ENCODE data around the gene FAM107B. TPM values are rescaled to one million over a fixed set of nuclear protein-coding genes. Genes with fewer than 3 reads are reported as not detected.
"Not testable (repeated sequence)": the region's sequence is repeated elsewhere in the genome, so short reads cannot be mapped to it uniquely, and the experiment has no call there.

FAM107B gene
- total RNA-seq, 1 donor from 2014 or later, result 66.4 TPM

DNA sequence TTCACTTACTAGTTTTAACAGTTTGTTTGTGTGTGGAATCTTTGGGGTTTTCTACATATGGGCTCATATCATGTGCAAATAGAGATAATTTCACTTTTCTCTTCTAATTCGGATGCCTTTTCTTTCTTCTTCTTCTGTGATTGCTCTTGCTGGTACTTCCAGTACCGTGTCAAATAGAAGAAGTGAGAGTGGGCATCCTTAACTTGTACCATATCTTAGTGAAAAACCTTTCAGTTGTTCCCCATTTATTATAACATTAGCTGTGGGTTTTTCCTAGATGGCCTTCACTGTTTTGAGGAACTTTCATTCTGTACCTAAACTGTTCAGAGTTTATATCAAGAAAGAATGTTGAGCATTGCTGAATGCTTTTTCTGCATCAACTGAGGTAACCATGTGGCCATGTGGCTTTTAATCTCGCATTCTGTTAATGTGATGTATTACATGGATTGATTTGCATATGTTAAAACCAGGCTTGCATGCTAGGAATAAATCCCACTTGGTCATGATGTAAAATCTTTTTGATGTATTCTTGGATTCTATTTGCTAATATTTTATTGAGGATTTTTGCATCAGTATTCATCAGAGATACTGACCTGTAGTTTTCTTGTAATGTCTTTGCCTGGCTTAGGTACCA lies 78.7 kb downstream of the FAM107B start:
- no peak for DNase-seq (ENCODE audit: low read depth in 2 of 2)

DNA sequence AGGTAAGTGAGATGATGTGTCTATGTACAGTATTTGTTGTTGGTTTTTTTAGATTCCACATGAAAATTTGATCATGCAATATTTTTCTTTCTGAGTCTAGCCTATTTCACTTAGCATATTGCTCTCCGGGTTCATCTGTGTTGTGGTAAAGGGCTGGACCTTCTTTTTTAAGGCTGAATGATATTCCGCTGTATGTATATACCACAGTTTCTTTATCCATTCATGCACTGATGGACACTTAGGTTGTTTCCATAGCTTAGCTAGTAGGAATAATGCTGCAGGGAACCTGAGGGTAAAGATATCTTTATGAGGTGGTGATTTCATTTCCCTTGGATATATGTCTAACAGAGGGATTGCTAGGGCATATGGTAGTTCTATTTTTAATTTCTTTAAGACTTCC lies 80.8 kb downstream of the FAM107B start:
- DNase-seq (ENCODE audit: low read depth in 2 of 2), result no peak

DNA sequence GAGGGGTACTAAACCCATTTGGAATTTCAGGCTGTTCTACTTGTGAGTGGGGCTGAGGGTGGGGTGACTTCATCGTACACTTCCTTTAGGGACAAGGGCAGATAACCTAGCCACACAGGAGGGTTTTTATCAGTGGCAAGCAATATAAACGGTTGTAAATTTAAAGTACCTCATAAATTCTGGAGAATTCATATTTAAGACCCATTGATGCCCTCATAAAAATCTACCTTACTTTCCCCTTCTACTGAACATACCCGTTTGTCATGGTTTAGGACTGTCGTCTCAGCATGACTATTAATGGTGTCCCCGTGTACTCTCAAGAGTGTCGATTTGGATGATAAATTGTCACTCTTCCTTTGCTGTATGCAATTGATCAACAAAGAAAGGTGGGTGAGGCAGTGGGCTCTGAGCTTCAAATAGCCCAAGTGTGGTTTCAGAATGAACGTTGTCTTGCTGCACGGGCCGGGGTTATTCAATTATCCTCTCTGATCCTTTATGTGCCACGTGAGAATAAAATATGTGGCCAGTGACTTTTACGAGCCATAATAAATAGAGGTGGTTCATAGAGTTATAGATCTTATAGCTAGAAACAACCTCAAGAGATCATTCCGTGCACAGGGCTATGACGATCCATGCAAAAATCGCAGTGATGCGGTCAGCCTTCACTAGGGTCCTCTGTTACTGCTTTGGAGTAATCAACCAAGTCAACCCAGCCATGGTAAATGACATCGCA lies 82.2 kb downstream of the FAM107B start:
- DNase-seq (ENCODE audit: low read depth in 2 of 2), result no peak

DNA sequence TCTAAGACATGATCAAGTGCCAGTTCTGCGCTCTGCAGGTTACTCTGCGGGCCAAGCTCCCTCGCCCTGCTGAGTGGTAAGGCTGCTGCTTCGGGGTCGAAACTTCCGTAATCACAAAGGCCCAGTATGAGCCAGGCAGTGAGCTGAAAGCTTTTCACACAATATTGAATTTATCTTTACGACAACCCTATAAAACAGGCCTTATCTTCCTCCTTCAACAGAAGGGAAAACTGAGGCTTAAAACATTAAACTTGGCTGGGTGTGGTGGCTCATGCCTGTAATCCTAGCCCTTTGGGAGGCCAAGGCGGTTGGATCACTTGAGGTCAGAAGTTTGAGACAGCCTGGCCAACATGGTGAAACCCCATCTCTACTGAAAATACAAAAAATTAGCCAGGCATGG lies 83.3 kb downstream of the FAM107B start:
- DNase-seq (ENCODE audit: low read depth in 2 of 2), result no peak

DNA sequence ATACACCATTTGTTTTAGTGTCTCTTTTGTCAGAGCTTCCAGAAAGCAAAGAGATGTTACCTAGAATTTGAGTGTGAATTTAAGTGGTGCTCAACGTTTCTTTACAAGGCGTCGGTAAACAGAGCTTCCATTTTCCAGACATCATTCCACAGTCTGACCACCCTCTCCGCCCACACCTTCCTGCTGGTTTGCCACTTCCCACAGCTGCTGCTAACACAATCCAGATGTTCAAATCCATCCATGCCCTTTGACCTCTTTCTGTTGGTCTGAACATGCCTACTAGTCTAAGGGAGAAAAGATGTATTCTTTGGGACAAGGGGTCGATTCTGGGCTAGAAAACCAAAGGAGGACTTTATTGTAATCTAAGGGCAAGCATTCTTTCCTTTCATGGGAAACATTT lies 86.1 kb downstream of the FAM107B start:
- no peak for DNase-seq (ENCODE audit: low read depth in 2 of 2)

DNA sequence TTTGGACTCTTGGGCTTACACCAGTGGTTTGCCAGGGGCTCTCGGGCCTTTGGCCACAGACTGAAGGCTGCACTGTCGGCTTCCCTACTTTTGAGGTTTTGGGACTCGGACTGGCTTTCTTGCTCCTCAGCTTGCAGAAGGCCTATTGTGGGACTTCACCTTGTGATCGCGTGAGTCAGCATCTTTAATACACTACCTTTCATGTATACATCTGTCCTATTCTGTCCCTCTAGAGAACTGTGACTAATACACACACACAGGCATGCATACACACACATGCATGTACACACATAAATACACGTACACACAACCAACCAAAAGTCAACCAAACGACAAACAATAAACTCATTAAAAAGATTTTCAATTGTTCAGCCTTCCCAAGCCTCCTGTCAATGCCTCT lies 86.5 kb downstream of the FAM107B start:
- DNase-seq (ENCODE audit: low read depth in 2 of 2), result not testable (repeated sequence)

DNA sequence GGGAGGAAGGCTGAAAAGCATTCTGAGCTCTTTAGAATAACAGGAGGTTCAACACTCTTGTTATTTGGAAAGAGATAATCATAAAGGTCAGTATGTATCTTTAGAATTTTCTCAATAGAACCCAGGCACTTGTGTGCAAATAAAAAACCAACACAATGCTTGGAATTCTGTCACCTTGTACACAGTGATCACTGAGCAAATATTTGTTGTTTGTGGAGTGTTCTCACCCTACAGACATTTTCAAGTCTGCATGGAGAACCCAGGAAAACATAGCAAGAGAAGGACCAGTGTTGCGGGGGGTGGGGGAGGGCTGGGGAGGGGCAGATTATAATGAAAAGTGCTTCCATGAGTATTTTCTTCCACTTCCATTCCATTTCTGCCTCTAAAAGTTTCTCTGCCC lies 87.4 kb downstream of the FAM107B start:
- no peak for DNase-seq (ENCODE audit: low read depth in 2 of 2)

DNA sequence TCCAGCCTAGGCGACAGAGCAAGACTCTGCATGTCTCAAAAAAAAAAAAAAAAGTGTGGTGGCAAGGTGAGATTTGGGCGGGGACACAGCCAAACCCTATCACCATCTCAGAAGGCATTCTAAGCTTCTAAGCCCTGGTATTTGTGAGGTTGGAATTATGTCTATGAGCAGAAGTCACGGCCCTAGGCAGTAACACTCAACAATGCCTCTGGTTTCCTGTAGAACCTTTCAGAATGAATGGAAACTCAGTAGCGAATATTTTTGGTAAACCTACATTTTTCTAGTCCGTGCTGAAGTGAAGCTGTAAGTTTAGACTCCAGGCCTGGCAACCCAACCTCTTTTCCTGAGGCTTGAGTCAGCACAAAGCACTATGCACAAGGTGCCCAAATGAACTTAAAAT lies 88.3 kb downstream of the FAM107B start:
- no peak for DNase-seq (ENCODE audit: low read depth in 2 of 2)

DNA sequence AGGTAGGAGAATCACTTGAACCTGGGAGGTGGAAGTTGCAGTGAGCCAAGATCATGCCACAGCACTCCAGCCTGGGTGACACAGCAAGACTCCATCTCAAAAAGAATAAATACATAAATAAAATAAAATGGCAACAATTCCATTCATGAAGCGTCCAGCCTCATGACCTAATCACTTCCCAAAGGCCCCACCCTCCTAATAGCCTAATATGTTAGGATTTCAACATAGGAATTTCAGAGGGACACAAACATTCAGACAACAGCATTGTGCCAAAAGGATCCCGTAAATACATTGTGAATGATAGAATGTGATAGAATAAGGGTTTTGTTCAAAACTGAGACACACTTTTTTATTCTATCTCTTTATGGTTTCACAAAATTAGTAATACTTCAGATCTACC lies 90.3 kb downstream of the FAM107B start:
- no peak for DNase-seq (ENCODE audit: low read depth in 2 of 2)

DNA sequence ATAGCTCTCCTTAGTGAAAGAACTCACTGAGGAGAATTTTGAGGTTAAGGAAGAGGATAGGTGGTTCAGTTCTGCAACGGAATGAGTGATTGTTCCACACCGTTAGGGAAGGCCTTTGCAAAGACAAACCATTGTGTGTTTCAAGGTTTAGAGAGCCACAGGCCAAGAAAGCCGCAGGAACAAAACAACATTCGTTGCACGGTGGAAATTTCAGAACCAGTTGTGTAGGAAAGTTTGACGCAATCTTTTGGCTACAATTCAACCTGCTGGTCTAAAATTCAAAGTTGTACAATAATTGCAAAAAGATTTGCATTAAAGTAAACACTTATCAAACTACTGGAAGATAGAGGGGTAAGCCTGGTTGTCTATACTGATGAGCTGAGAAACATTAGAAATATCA lies 91.4 kb downstream of the FAM107B start:
- DNase-seq (ENCODE audit: low read depth in 2 of 2), result peak; percentile 24 to 34

DNA sequence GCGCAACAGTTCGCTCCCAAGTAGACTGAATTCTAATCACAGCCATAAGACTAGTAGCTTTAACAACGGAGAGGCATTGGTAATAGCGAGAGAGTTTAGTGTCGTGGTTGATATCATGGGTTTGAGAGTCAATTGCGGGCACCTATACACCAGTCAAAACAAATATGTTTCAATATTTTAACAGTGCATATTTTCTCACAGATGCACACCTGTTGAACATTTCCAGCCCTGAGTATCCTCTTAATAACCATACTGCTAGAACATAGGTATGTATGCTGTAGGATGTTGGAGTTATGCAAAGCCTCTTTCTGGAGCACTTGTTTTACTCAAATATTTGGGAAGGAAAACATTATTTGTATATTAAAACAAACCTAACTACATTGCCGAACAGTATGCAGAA lies 92.9 kb downstream of the FAM107B start:
- no peak for DNase-seq (ENCODE audit: low read depth in 2 of 2)

DNA sequence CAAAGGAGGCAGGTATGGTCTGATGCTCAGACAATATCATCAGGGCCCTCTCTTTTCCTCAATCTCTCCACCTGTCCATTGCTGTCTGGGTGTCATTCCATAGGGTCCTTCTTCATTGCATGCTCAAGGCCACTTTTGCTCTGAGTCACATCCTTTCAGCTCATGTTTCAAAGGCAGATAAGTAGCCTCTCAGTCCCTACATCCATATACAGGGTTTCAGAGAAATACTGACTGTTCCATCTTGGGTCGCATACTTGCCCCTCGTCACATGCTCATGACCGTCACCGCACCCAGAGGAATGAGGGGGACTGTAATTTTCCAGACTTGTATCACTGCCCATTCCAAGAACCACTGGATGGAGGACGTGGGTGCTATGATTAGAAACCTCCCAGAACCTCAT lies 93.4 kb downstream of the FAM107B start:
- DNase-seq (ENCODE audit: low read depth in 2 of 2), result no peak

DNA sequence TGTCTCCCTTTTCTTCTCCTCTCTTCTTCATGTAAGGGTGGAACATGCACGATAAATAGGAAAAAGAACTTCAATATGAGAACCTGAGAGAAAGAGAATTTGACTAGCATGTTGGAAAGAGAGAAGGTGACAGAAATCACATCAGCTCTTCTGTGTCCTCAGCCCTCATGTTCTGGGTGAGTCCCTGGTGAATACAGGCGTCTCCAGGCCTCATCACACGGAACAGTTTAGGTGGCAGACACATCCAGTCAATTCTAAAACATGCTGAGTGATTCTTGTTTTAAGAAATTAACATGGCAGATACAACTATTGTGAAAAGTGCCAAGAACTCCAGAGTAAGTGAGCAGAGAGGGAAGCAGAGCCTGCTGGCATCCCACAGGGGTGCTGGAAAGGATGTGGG lies 96.1 kb downstream of the FAM107B start:
- no peak for DNase-seq (ENCODE audit: low read depth in 2 of 2)

DNA sequence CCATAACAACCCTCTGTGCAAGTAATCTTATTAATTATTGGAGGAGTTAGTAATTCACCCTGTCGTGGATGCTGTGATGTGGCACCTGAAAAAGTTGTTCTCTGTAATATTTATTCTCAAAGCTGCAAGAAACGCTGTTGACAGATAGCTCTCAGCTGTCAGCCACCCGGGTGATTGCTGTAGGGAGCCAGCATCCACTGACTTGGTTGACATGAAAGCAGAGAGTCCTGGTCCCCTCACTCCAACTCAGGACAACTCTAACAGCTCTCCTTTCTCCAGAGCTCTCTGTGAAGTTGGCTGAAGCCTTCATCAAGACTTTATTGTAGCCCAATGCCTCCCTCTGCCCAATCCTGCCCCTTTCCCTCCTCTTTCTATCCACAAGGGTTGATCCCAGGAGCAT lies 98.0 kb downstream of the FAM107B start:
- DNase-seq (ENCODE audit: low read depth in 2 of 2), result no peak

DNA sequence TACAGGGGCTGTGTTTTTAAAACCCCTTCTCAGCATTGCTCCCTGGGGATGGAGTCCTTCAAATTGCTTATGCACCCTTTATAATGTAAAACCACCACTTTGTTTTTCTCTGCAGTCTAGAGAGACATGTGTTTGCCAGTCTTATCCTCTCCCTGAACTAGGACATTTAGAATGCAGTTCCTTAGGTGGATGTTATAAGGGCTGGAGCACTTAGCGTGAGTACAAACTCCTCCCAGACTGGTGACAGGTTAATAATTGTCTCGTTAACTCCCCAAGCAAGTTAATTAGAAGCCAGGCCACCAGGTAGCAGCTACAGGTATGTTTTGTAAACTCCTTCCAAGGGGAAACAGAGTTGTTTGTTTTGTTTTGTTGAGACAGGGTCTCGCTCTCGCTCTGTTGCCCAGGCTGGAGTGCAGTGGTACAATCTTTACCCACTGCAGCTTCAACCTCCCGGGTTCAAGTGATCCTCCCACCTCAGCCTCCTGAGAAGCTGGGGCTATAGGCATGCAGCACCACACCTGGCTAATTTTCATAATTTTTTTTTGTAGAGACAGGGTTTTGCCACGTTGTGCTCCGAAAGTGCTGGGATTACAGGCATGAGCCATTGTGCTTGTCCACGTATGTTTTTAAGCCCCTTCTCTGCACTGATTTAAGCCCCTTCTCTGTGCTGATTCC lies 100.2 kb downstream of the FAM107B start:
- DNase-seq (ENCODE audit: low read depth in 2 of 2), result no peak

DNA sequence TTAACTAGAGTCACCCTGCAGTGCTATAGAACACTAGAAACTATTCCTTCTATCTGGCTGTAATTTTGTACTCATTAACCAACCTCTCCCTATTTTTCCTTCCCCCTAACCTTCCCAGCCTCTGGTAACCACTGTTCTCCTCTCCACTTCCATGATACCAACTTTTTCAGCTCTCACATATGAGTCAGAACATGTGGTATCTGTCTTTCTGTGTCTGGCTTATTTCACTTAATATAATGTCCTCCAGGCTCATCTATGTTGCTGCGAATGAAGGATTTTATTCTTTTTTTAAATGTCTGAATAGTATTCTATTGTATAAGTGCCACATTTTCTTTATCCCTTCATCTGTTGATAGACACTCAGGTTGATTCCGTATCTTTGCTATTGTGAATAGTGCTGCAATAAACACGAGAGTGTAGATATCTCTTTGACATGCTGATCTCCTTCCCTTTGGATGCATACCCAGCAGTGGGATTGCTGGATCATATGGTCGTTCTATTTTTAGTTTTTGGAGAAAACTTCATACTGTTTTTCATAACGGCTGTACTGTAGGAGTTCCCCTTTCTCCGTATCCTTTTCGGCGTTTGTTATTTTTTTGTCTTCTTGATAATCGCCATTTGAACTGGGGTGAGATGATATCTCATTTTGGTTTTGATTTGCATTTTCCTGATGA lies 101.4 kb downstream of the FAM107B start:
- DNase-seq (ENCODE audit: low read depth in 2 of 2), result no peak

DNA sequence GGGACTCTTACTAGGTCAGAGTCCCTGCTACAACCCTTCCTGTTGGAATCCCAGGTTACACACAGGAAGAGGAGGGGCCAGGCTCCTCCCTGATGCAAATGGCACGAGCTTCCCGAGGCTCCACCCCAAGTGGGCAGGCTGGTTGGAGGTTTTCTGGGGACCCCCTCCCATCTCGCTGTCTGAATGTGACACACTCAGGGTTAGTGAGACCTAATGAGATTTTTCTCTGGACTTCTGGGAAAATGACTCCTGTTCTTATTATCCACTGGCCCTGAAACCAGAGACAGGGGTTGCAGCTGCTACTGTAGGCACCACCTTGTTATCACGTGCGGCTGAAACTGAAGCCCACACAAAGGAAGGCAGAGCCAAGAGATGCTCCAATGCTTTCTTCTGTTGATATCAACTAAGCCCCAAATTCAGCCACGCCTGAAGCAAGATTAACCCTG lies 103.3 kb downstream of the FAM107B start:
- DNase-seq (ENCODE audit: low read depth in 2 of 2), result no peak

DNA sequence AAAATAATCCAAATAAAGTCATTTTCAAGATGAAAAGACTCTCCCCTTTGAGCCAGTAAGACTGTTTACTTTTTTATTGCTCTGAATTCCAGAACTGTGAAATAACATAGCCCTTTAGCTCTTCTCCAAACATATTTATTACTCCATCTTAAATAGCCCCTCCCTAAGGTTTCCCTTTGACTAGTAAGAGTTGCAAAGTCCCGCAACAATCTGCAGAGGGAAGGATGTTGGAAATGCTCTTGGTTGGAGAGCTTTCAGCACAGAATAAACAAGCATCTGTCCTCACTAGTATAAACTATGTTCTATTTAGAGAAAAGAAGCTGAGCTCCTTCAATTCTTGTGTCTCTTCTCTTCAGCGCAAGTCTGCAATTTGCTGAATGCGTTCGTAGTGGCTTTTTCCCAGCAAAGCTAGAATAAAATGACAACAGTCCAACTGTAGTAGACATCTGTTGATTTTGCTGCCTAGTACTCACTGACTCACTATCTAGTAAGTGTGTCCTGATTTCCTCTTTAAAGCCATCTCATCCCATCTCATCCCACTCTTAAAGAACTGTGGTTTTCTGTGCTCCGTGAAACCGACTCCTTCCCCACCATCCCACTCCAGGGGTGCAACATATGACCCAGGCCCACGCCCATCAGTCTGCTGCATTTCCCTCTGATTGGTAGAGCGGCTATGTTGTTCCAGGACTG lies 104.0 kb downstream of the FAM107B start:
- no peak for DNase-seq (ENCODE audit: low read depth in 2 of 2)

DNA sequence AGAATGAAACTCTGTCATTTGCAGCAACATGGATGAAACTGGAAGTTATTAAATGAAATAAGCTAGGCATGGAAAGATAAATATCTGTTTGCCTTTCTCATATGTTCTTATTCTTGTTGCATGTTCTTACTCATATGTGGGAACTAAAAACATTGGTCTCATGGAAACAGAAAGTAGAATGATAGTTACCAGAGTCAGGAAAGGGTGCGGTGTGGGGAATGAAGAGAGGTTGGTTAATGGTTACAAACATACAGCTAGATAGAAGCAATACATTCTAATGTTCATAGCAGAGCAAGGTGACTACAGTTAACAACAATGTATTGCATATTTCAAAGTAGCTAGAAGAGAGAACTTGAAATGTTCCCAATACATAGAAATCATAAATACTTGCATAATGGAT lies 105.1 kb downstream of the FAM107B start:
- no peak for DNase-seq (ENCODE audit: low read depth in 2 of 2)

DNA sequence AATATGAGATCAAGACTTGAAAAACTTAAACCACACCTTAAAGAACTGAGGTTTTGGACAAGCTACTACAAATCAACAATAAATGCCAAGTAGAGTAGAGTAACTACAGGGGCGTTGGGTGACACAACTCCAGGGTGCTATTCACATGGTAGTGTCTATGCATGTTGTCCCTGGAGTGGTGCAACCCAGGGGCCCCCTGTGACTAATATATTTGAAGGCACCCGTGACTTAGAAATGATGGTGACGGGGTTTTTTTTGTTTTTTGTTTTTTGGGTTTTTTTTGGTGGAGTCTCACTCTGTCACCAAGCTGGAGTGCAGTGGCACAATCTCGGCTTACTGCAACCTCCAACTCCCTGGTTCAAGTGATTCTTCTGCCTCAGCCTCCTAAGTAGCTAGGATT lies 106.9 kb downstream of the FAM107B start:
- no peak for DNase-seq (ENCODE audit: low read depth in 2 of 2)

DNA sequence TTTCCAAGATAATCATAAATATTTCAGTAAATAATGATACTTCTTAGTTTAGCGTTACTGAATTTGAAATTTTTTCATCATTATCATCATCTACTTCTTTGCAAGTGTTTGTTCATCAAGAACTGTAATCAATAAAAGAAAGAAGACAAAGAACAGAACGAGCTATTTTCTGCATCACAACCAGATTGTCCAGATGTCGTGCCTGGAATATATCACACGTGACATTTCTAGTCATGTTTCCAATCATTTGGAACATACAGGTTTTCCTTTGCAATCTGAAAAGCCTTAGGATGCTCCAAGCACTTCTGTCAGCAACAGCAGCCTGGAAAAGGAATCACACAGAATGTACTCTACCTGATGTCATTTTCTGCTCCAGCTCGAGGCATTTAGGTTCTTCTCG lies 107.4 kb downstream of the FAM107B start:
- DNase-seq (ENCODE audit: low read depth in 2 of 2), result no peak
